A204.1 (cell line): ENCODE data around the gene IGFBP2.

Experiments
- FAIRE-seq: peaks from 2 replicates; lab custom pipeline; 2012; peaks lifted over from hg19 to GRCh38; lab: Jason Lieb, UNC

IGFBP2 gene

GRCh38 chr2:216637472-216637871 lies 4.3 kb downstream of the IGFBP2 start:
- no peak for FAIRE-seq

DNA sequence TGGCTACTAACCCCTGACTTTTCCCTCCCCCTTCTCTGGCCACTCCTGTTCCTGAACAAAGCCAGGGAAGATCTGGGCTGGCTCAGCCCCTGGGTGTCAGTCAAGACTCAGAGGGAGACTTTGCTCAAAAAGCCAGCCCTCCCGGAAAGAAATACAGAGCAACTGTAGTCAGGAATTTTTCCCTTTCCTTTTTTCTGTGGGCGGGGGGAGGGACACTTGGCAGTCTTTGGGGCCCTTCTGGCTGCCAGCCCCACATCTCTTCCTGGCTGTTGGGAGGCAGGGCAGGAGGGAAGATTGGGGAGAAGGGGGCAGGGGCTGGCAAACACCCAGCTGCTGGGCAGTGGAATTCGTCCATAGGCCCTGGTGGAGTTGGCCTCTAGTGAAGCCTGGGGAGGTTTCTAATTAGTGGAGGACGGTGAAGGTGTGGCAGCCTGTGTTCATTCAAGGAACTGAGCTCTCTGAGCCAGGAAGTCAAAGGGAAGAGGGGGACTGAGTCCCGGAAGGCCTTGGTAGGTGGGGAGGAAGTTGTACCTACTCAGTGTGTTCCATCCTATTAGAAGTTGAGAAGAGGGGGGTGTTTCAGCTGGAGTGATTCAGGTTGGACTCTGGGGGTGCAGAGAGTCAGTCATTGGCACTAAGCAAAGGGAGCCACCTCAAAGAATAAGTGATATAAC lies 10.9 kb downstream of the IGFBP2 start:
- FAIRE-seq: no peak

- no peak for FAIRE-seq
Measured at GRCh38 chr2:216644842-216645635, 11.8 kb downstream of the IGFBP2 start.

DNA sequence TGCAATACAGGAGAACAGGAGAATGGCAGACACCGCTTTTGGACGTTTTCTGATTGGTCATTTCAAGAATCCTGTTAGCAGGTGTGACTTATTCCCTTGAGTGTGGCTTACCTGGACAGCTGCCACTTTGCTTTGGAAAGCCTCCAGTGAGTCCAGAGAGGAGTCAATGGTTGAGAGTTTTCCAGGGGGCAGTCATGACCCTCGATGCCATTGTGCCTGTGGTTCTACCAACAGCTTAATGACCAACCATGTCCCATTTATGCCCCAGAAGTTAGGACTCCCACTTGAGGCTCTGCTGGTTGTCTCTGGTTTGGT lies 12.4 kb downstream of the IGFBP2 start:
- no peak for FAIRE-seq

- no peak for FAIRE-seq
Measured at GRCh38 chr2:216646116-216646515, 12.9 kb downstream of the IGFBP2 start.

DNA sequence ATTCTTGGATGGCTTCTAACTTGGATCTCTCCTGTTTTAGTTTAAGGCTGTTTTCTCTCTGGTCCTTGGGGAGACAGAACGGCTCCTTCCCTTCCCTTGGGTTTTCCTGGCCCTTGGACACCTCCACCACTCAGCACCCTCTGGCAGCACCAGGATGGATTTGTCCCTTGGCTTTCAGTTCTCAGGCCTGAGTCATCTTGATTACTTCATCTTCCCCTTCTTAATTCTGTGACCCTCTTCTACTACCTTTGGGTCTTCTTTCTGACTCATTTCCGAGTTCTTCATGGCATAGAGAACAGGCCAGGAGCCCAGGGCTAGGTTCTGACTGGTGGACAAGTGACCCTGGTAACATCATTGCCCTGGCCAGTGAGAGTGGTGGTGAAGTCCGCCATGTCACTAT lies 14.9 kb downstream of the IGFBP2 start:
- no peak for FAIRE-seq

DNA sequence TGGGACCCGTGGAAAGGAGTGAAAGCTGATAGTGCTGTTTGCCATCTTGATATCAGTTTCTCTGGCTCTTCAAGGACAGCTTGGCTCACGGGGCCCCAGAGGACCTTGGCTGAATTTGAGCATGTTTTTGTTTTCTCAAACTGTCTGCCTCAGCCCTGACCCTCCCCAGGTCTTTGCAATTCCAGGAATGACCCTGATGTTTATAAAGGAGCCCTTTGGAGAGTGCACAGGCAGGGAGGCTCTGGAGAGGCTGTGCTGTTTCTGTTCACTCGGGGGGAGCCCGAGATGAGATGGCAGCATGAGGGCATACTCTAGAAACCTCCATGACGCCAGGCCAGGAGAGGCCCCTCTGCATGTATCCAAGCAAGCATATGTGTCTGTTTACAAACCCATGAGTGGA lies 16.4 kb downstream of the IGFBP2 start:
- no peak for FAIRE-seq

GRCh38 chr2:216650626-216651257 lies 17.5 kb downstream of the IGFBP2 start:
- FAIRE-seq: no peak

- FAIRE-seq: no peak
Measured at GRCh38 chr2:216651351-216651881, 18.2 kb downstream of the IGFBP2 start.

DNA sequence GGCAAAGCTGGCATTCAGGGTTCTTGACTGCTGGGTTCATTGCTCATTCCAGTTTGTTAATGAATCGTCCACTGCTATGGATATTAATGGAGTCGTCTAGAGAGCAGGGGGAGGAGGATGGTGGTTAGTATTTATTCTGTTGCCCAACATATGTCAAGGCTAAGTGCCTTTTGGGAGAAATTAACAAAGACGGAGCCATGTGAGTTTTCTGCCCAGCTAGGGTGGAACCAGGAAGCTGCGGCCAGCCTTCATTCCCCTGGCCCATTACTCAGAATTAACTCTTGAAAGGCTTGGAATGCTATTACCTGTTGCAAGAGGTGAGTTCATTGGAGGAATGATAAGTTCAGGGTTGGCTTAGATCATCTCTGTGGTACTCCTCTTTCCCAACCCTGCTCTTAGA lies 19.3 kb downstream of the IGFBP2 start:
- no peak for FAIRE-seq

DNA sequence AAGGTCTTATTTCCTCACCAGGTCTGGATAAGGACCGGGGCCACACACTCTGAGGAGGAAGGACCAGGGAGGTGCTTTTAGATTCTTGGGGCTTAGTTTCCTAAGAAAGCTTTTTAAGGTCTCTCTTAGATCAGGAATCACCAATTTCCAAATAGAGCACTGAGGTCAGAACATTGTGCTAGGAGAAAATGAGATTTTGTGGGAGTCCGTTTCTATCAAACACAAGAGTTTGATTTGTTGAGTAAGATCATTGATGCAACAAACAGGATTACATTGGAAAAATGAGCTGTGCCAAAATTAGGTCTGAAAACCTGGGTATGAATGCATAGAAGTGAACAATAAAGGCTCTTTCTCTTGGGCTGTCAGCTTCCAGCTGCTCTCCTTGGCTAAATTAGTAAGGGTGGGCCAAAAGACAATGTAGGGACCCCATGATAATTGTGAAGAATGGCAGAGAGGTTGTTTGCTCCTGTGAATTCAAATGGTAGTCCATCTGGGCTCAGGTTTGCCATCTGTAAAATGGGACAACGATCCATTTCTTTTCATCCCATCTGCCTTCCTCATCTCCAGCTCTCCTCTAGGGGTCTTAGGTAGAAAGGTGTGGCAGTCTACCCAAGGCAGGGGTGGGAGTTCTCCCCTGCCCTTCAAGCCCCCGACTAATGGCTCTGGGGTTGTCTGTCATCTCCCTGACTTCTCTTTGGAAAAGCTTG lies 20.0 kb downstream of the IGFBP2 start:
- FAIRE-seq: no peak

DNA sequence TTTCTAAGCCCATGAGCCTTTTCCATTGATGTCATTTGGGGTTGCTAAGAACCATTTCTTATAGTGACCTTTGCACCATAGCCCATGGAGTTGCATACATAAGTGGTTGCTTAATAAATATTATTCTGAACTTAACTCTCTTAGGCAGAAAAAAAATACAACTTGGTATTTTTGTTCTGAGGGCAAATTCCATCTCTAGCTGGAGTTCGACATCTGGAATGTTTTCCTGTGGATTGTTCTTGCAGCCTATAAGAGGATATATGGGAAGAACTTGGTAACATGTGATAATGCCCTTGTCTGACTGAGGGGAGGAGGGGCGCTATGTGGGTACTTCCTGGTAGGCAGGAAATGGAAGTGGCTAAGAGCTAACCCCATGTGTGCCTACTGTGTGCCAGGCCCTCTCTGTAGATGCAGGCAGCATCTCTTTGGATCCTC lies 20.7 kb downstream of the IGFBP2 start:
- no peak for FAIRE-seq

GRCh38 chr2:216654528-216655052 lies 21.4 kb downstream of the IGFBP2 start:
- FAIRE-seq: no peak

DNA sequence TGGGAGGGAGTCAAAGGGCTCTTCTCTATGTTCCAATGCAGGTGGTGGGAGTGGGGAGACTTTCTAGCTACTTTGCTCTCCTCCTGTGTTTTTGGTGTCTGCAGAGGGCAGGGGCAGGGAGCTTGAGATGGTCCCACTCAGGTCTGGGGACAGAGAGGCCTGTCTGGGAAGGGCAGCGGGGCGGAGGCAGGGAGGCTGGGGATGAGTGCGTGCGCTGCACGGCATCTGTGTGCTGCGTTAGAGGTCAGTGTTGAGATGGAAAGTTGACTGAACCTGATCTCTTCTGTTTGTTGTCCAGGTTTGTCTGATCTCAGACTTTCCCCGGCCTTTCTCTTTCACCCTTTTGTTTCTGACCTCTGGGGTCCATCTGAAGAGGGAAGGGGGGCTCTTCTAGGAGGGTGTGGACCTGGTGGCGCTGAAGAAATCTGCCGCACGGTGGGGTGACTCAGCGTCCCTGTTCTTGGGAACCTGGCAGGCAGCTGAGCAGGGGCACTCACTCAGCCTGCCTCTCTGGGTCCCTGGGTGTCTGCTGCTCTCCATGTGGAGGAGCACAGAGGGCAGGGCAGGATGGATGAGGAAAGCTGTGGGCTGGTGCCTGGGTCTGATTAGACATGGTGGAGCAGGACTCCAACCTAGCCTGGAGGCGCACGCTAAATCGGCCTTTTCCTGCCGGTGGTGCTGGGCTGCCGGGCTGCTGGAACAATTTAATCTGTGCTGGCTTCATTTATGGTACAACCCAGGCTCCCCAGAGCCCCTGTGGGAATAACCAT lies 24.1 kb downstream of the IGFBP2 start:
- FAIRE-seq: no peak

DNA sequence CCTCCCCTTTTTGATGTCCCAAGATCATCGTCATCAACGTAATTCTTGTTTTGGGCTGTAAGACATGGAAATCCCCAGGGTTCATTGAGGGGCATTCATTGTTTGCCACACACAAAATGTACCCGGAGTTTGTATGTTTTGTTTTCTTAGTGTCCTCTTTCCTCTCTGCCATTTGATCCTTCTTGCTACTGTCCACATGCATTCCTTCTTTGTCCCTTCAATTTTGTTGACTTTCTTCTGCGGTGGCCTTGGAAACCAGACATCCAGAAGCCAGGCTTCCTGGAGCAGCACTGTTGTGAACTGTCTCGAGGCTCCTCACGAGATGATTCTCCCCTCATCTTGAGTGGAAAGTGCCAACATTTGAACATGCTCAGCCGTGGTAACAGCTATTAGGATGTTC lies 24.8 kb downstream of the IGFBP2 start:
- FAIRE-seq: no peak

DNA sequence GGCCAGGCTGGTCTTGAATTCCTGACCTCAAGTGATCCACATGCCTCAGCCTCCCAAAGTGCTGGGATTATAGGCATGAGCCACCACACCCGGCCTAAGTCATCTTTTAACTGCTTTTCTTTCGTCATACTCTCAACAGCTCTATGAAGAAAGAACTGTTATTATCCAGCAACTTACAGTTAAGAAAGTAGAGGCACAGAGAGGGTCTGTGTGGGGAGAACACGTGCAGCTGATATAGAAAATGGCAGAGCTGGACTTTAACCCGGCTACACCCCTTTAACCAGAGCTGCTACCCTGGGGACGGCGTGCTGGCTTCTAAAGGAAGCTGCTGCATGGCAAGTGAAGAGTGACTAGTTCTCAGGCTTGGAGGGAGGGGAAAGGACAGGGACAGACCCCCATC lies 25.5 kb downstream of the IGFBP2 start:
- no peak for FAIRE-seq

GRCh38 chr2:216659276-216659675 lies 26.1 kb downstream of the IGFBP2 start:
- FAIRE-seq: no peak

- no peak for FAIRE-seq
Measured at GRCh38 chr2:216660496-216660895, 27.3 kb downstream of the IGFBP2 start.

- no peak for FAIRE-seq
Measured at GRCh38 chr2:216661051-216661450, 27.8 kb downstream of the IGFBP2 start.

- no peak for FAIRE-seq
Measured at GRCh38 chr2:216661639-216662375, 28.6 kb downstream of the IGFBP2 start.

GRCh38 chr2:216663106-216663505 lies 29.9 kb downstream of the IGFBP2 start:
- FAIRE-seq: no peak
